B cell (primary cell): ENCODE measurements around the gene AP5M1.

Experiments
- EZH2 ChIP-seq: IDR thresholded peaks from 2 replicates; pipeline ENCODE4 v1.6.1; 2012; ENCODE audit warnings: borderline replicate concordance, low read depth, mild to moderate bottlenecking, moderate library complexity, low read length; ENCODE audit not compliant: insufficient read depth, poor library complexity, severe bottlenecking
- TF ChIP-seq, protein P1 (sequence below): fragments of 200-600 bp; IDR thresholded peaks from one replicate; pipeline ENCODE4 v1.8.0; 2022; ENCODE audit warnings: antibody characterized with exemption, mild to moderate bottlenecking

DNA sequence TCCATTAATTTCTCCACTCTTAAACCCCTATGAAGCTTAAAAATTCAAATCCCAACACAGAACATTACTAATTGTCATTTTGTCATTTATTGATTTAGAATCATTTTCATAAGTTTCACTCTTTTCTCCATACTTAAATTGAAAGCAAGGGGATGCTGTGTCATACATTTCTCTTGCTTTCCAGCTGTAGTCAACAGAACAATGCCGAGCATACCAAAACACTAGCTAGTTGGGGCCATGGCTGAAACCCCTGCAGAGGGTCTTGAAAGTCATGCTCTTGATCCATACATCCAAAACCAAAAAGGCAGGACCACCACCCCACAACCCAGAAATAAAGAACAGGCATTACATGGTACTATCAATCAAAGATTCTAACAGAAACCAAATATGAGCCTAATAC is 9.1 kb upstream of the AP5M1 start:
- TF ChIP-seq, protein P1, sequence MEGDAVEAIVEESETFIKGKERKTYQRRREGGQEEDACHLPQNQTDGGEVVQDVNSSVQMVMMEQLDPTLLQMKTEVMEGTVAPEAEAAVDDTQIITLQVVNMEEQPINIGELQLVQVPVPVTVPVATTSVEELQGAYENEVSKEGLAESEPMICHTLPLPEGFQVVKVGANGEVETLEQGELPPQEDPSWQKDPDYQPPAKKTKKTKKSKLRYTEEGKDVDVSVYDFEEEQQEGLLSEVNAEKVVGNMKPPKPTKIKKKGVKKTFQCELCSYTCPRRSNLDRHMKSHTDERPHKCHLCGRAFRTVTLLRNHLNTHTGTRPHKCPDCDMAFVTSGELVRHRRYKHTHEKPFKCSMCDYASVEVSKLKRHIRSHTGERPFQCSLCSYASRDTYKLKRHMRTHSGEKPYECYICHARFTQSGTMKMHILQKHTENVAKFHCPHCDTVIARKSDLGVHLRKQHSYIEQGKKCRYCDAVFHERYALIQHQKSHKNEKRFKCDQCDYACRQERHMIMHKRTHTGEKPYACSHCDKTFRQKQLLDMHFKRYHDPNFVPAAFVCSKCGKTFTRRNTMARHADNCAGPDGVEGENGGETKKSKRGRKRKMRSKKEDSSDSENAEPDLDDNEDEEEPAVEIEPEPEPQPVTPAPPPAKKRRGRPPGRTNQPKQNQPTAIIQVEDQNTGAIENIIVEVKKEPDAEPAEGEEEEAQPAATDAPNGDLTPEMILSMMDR: no peak
- no peak for TF ChIP-seq EZH2
